ENCODE data around the gene CHMP2A. TPM values are rescaled to one million over a fixed set of nuclear protein-coding genes. Genes with fewer than 3 reads are reported as not detected.

CHMP2A gene
- total and polyA plus RNA-seq, 2 of the 8 experiments (the other 6 are each of a cell fraction or from before 2014, with no cell fraction given): 70.0 to 132 TPM

DNA sequence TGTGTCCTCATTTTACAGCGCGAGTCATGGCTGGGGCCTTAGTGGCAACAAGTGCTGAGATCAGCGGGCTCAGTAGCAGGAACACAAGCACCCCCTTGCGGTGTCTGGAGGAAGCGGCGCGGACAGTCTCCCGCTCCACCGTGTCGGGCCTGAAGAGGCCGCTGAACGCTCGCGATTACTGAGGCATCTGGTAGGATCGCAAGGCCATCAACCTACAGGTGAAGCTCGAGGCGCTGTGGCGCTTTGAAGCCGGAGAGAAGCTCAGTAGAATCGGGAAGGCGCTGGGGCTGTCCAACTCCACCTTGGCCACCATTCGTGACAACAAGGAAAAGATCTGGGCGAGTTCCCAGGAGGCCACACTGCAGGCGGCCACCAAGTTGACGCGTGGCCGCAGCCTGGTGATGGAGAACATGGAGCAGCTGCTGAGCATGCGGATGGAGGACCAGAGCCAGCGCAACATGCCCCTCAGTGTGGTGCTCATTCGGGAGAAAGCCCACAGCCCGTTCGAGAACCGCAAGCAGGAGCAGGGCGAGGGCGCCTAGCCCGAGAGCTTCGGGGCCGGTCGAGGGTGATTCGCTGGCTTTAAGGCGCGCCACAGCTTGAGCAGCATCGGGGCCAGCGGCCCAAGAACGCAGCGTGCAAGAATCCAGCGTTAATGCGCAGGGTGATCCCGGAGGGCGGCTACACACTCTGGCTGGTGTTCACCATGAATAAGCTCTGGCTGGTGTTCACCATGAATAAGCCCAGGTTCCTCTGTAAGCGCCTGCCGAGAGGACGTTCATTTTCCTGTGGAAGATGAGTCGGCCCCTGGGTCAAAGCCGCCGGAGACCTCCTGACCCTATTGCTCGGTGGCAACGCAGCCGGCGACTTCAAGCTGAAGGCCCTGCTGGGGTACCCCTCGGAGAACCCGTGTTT lies 26.6 kb upstream of the CHMP2A start:
- Histone ChIP-seq H3K56ac (replicated peaks; ENCODE audit: insufficient read length, low read depth, low read length) (no peak overlapping the region), H3K4me1 (replicated peaks in 1 of 4; ENCODE audit: control insufficient read depth in 3 of 4, insufficient read depth in 4 of 4, low read length in 3 of 4) (peaks cover 0 to 6% (median 0%) of the 10 kb centered on the region in 4 experiments; a peak in 3 of 7 replicates), H3K4me3 (ENCODE audit: extremely low read depth in 1 of 4, insufficient read depth in 2 of 4, low read depth in 3 of 4, low read length in 4 of 4) (no peak overlapping the region), H3K79me2 (ENCODE audit: control insufficient read depth in 1 of 2, insufficient read depth in 2 of 2, low read length in 2 of 2) (peaks cover 0 to 3% of the 10 kb centered on the region in 2 experiments; a peak in 1 of 4 replicates), H3K14ac (ENCODE audit: insufficient read length) (no peak overlapping the region), H2BK20ac (ENCODE audit: low read length) (no peak overlapping the region), H4K8ac (ENCODE audit: extremely low read depth, insufficient read depth, low read length) (peak overlapping the region; percentile 36; the same call in 1 of the 2 replicates), H4K91ac (replicated peaks; ENCODE audit: insufficient read length, low read length) (peak overlapping the region; percentile 62), H4K20me1 (replicated peaks in 1 of 2; ENCODE audit: control insufficient read depth in 1 of 2, insufficient read depth in 2 of 2, low read length in 2 of 2) (peaks cover 0 to 17% of the 10 kb centered on the region in 2 experiments), H3K18ac (ENCODE audit: extremely low read depth, low read length) (no peak overlapping the region), H2BK120ac (replicated peaks; ENCODE audit: low read depth, low read length) (no peak overlapping the region), H3K4me2 (ENCODE audit: insufficient read depth in 1 of 2, low read depth in 2 of 2, low read length in 2 of 2) (no peak overlapping the region), H3K4ac (replicated peaks; ENCODE audit: insufficient read length, low read depth, low read length) (no peak overlapping the region), H2BK12ac (ENCODE audit: low read depth, low read length) (no peak overlapping the region), H4K5ac (ENCODE audit: insufficient read length, low read depth, low read length) (no peak overlapping the region), H2BK5ac (ENCODE audit: low read depth, low read length) (no peak overlapping the region), H3K9ac (replicated peaks in 1 of 4; ENCODE audit: extremely low read depth in 1 of 4, low read depth in 3 of 4, low read length in 3 of 4) (no peak overlapping the region), H3K23me2 (ENCODE audit: low read depth, low read length) (no peaks in the 10 kb centered on the region; the same call in 1 of the 2 replicates), H2BK15ac (ENCODE audit: low read length) (no peak overlapping the region), H3K23ac (ENCODE audit: insufficient read length) (no peak overlapping the region), H3K79me1 (ENCODE audit: low read depth, low read length) (0 out of 2 replicates have a peak, but pooled peaks cover 3% of the 10 kb centered on the region), H2AK5ac (ENCODE audit: low read depth, low read length) (no peak overlapping the region), H3K27me3 (replicated peaks in 1 of 4; ENCODE audit: control insufficient read depth in 3 of 4, extremely low read depth in 1 of 4, insufficient read depth in 3 of 4, low read length in 3 of 4) (no peaks in the 10 kb centered on the region), H3K27ac (ENCODE audit: low read depth, low read length) (no peak overlapping the region), H2AFZ (ENCODE audit: low read length) (no peak overlapping the region), H3K9me3 (ENCODE audit: insufficient read depth in 2 of 2, low read depth in 1 of 2, low read length in 1 of 2) (no peaks in the 10 kb centered on the region), H3K36me3 (ENCODE audit: control insufficient read depth in 2 of 4, insufficient read depth in 4 of 4, low read length in 3 of 4) (peaks cover 0 to 3% (median 0%) of the 10 kb centered on the region in 4 experiments; a peak in 1 of 8 replicates)
- ChIA-PET CTCF (ENCODE audit: partially characterized antibody) (interaction anchor here (0.5 to 3.0 kb wide), 25 partner anchors 10 to 252 kb away, joined by 3 to 24 read pairs (median 5); partner anchors contain the start of genes CHMP2A, TRIM28, UBE2M and ZBTB45), POLR2A (ENCODE audit: partially characterized antibody) (interaction anchor here (0.7 to 8.4 kb wide), 10 partner anchors 12 to 155 kb away, joined by 3 to 82 read pairs (median 4); partner anchors contain the start of genes CHMP2A and ZBTB45)
- 72% methylated on average over 53 of the region's 62 CpGs; no CpG with 5 or more reads in 1 of the 2 experiments for WGBS, 2 experiments (ENCODE audit: extremely low coverage in 1 of 2, insufficient coverage in 1 of 2, insufficient read length in 1 of 2, insufficient replicate concordance in 2 of 2, low coverage in 1 of 2, low lambda C conversion rate in 2 of 2, missing lambda C conversion rate in 1 of 2)
- DNase-seq (ENCODE audit: low read depth in 1 of 2, low spot score in 2 of 2) (peak; percentile 92 to 99), FAIRE-seq (peak; percentile 79)
- TF ChIP-seq EP300 (IDR thresholded peaks at IDR 0.05; ENCODE audit: borderline replicate concordance in 1 of 2, low read depth in 2 of 2, low read length in 2 of 2): no peak; a peak in 1 of 3 replicates
- TF ChIP-seq KDM4A (IDR thresholded peaks at IDR 0.05; ENCODE audit: low read depth, low read length, severe bottlenecking): no peak
- peak; percentile 76 for TF ChIP-seq CREB1 (IDR thresholded peaks at IDR 0.05)
- TF ChIP-seq, protein P1, sequence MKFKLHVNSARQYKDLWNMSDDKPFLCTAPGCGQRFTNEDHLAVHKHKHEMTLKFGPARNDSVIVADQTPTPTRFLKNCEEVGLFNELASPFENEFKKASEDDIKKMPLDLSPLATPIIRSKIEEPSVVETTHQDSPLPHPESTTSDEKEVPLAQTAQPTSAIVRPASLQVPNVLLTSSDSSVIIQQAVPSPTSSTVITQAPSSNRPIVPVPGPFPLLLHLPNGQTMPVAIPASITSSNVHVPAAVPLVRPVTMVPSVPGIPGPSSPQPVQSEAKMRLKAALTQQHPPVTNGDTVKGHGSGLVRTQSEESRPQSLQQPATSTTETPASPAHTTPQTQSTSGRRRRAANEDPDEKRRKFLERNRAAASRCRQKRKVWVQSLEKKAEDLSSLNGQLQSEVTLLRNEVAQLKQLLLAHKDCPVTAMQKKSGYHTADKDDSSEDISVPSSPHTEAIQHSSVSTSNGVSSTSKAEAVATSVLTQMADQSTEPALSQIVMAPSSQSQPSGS (IDR thresholded peaks at IDR 0.05; ENCODE audit: low read length): no peak
- 0 out of 2 replicates have a peak, but pooled peaks have one; percentile 55 for TF ChIP-seq POU5F1 (IDR thresholded peaks at IDR 0.05; ENCODE audit: low read depth, low read length)
- peak; percentile 28 for TF ChIP-seq NANOG (IDR thresholded peaks at IDR 0.05; ENCODE audit: insufficient read depth, low read depth, low read length, poor library complexity, severe bottlenecking)
- TF ChIP-seq RBBP5 (IDR thresholded peaks at IDR 0.05; ENCODE audit: borderline replicate concordance, low read depth, low read length): no peak
- peak; percentile 45; the same call in 1 of the 2 replicates for TF ChIP-seq BRCA1 (IDR thresholded peaks at IDR 0.05; ENCODE audit: low read depth, low read length)

All from H1 (cell line).